A673 (cell line): ENCODE measurements around the gene TSHZ1. TPM values are rescaled to one million over a fixed set of nuclear protein-coding genes. Genes with fewer than 3 reads are reported as not detected.

Experiments used
- BruUV-seq: library from RNA; stranded (reverse); fragments of 400-500 nt; replicated peaks from 2 replicates; lab custom pipeline; 2021; lab: Mats Ljungman, UMichigan
- CTCF ChIA-PET: fragments of 300-600 bp; sonication (Branson Sonifier 250); formaldehyde crosslinking; loops from one replicate; lab custom pipeline; 2022; ENCODE audit warnings: antibody characterized with exemption; lab: Charles Lee
- POLR2A ChIA-PET: fragments of 300-600 bp; sonication (Branson Sonifier 250); formaldehyde crosslinking; loops from one replicate; lab custom pipeline; 2022; ENCODE audit warnings: antibody characterized with exemption; ENCODE audit not compliant: low non-redundant PET; lab: Charles Lee
- DNase-seq: peaks from one replicate; pipeline ENCODE4 v3.0.0-alpha.2; 2015; ENCODE audit warnings: low spot score
- H3K27ac ChIP-seq: fragments of 200-600 bp; sonication (generic); 2 replicates; pipeline ENCODE4 v1.5.1; 2016; ENCODE audit warnings: mixed run types, low read depth, mild to moderate bottlenecking, mixed read lengths, antibody characterized with exemption, low read length; ENCODE audit not compliant: poor library complexity, severe bottlenecking
- H3K27me3 ChIP-seq: fragments of 200-600 bp; sonication (generic); replicated peaks from 2 replicates; pipeline ENCODE4 v1.6.1; 2017; ENCODE audit warnings: mixed run types, low read depth, mild to moderate bottlenecking, mixed read lengths, antibody characterized with exemption, low read length; ENCODE audit not compliant: insufficient read depth, poor library complexity
- H3K36me3 ChIP-seq: fragments of 200-600 bp; sonication (generic); 2 replicates; pipeline ENCODE4 v1.6.1; 2016; ENCODE audit warnings: mixed run types, mild to moderate bottlenecking, mixed read lengths, antibody characterized with exemption, low read length; ENCODE audit not compliant: insufficient read depth, poor library complexity, severe bottlenecking
- H3K4me1 ChIP-seq: fragments of 200-600 bp; sonication (generic); 2 replicates; pipeline ENCODE4 v1.6.1; 2017; ENCODE audit warnings: mixed run types, mild to moderate bottlenecking, mixed read lengths, antibody characterized with exemption, low read length; ENCODE audit not compliant: insufficient read depth, poor library complexity, severe bottlenecking
- H3K4me3 ChIP-seq: fragments of 200-600 bp; sonication (generic); 2 replicates; pipeline ENCODE4 v1.5.1; 2016; ENCODE audit warnings: low read depth, mixed run types, mild to moderate bottlenecking, mixed read lengths, low read length; ENCODE audit not compliant: poor library complexity, severe bottlenecking
- H3K9me3 ChIP-seq: fragments of 200-600 bp; sonication (generic); 2 replicates; pipeline ENCODE4 v1.6.1; 2016; ENCODE audit warnings: mixed run types, low read depth, mild to moderate bottlenecking, mixed read lengths, antibody characterized with exemption, low read length; ENCODE audit not compliant: poor library complexity, severe bottlenecking
- CTCF ChIP-seq: fragments of 300-800, 200-600 bp; sonication (generic); conservative IDR thresholded peaks from 2 replicates; pipeline ENCODE4 v1.5.1; 2017; ENCODE audit warnings: low read depth, mild to moderate bottlenecking, antibody characterized with exemption, low read length, moderate library complexity, mixed read lengths
- EZH2 ChIP-seq: fragments of 200-600 bp; sonication (generic); IDR thresholded peaks from 2 replicates; pipeline ENCODE4 v1.6.1; 2017; ENCODE audit warnings: borderline replicate concordance, low read depth, mild to moderate bottlenecking, mixed read lengths, antibody characterized with exemption, low read length; ENCODE audit not compliant: poor library complexity, severe bottlenecking
- intact Hi-C: fragments of 100-400 bp; cut with micrococcal nuclease; formaldehyde crosslinking; loops from one replicate; pipeline ENCODE4 v1.10.0; 2022; ENCODE audit not compliant: unreplicated experiment
- total RNA-seq: library from RNA; stranded (reverse); gene quantifications from 2 replicates; pipeline ENCODE4 v1.2.3, GENCODE V29; 2021

TSHZ1 gene
- total RNA-seq, 1 experiment from 2014 or later, result 1.8 TPM

- no TSS peak for BruUV-seq
- CTCF ChIA-PET, result no interaction called here
Measured at GRCh38 chr18:75268364-75268646, 57.7 kb downstream of the TSHZ1 start.

GRCh38 chr18:75269124-75269680 is 58.6 kb downstream of the TSHZ1 start:
- TF ChIP-seq CTCF (no peak), EZH2 (no peak)
- ChIA-PET CTCF (no interaction called here), POLR2A (interaction anchor here (0.7 kb wide), 1 partner anchor 641 kb away, joined by 3 read pairs; no protein-coding TSS in a partner anchor)
- intact Hi-C loops, result no loop called here
- H3K27me3 ChIP-seq, result no peaks in the 10 kb centered on the region
- no peak overlapping the region for H3K27ac ChIP-seq
- no peaks in the 10 kb centered on the region for H3K36me3 ChIP-seq
- BruUV-seq, result no TSS peak
- no peak for DNase-seq
- H3K9me3 ChIP-seq, result no peaks in the 10 kb centered on the region
- H3K4me1 ChIP-seq, result no peaks in the 10 kb centered on the region
- H3K4me3 ChIP-seq, result no peak overlapping the region

More at GRCh38 chr18:75268364-75268646, 57.7 kb downstream of the TSHZ1 start:
- Histone ChIP-seq H3K4me1 (no peaks in the 10 kb centered on the region), H3K4me3 (no peak overlapping the region), H3K27ac (no peak overlapping the region), H3K27me3 (no peaks in the 10 kb centered on the region), H3K36me3 (no peaks in the 10 kb centered on the region), H3K9me3 (no peaks in the 10 kb centered on the region)
- no peak for TF ChIP-seq EZH2
- TF ChIP-seq CTCF, result no peak
- DNase-seq, result no peak
- intact Hi-C loops, result no loop called here
- POLR2A ChIA-PET, result no interaction called here

- ChIA-PET POLR2A (interaction anchor here (0.7 kb wide), 1 partner anchor 640 kb away, joined by 3 read pairs; no protein-coding TSS in a partner anchor), CTCF (no interaction called here)
- Histone ChIP-seq H3K36me3 (no peaks in the 10 kb centered on the region), H3K9me3 (no peaks in the 10 kb centered on the region), H3K4me3 (no peak overlapping the region), H3K27ac (no peak overlapping the region), H3K27me3 (no peaks in the 10 kb centered on the region), H3K4me1 (no peaks in the 10 kb centered on the region)
- intact Hi-C loops, result no loop called here
- TF ChIP-seq EZH2 (no peak), CTCF (no peak)
- no TSS peak for BruUV-seq
- no peak for DNase-seq
Measured at GRCh38 chr18:75269696-75270095, 59.1 kb downstream of the TSHZ1 start.
